HG02885 (cell line): ENCODE measurements around the gene RASGRP4.

ENCODE experiments used
- ATAC-seq: cut with Tn5 transposase; IDR thresholded peaks from one replicate; pipeline ENCODE4 v1.9.1; 2021; ENCODE audit warnings: mild to moderate bottlenecking; ENCODE audit not compliant: unreplicated experiment, poor library complexity

The RASGRP4 gene

GRCh38 chr19:38448225-38448624, 22.2 kb upstream of the RASGRP4 start:
- ATAC-seq, result no peak

- no peak for ATAC-seq
These were observed 19.3 kb upstream of the RASGRP4 start for GRCh38 chr19:38445362-38445761.

DNA sequence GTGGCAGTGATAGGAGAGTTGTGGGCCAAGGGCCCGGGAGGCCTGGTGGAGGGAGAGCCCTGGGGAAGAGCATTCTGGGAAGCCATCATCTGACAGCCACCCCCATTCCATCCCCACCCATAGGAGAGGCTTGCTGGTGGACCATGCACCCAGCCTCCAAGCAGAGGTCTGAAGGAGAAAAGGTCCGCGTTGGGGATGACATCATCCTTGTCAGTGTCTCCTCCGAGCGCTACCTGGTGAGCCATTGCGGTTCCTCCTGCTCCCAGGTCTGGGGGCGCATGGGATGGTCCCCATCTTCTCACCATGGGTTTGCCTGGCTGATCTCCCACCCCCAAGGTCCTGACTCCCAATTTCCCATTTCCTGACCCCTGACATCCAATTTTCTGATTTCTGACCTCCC, 18.0 kb upstream of the RASGRP4 start:
- no peak for ATAC-seq

GRCh38 chr19:38443458-38443999, 17.5 kb upstream of the RASGRP4 start:
- ATAC-seq, result no peak

DNA sequence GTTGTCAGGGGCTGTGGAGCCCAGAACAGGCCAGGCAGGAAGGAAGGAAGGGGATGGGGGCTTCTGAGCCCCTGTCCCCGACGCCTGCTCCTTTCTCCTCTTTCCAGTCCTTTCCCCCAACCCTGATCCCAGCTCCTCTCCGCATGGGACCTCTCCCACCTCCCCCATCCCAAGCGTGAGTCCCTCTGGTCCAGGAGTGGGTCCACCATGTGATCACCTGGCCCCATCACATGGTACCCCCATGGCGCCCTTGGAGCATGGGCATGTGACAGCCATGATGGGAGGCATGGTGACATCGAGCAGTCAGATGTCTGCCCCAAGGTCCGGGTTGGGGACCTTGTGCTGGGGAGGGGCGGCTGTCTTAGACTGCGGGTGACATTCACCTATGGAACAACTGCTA, 16.7 kb upstream of the RASGRP4 start:
- no peak for ATAC-seq

- ATAC-seq, result no peak
These were observed 15.8 kb upstream of the RASGRP4 start for GRCh38 chr19:38441657-38442348.

- ATAC-seq, result no peak
These were observed 14.6 kb upstream of the RASGRP4 start for GRCh38 chr19:38440592-38440991.

DNA sequence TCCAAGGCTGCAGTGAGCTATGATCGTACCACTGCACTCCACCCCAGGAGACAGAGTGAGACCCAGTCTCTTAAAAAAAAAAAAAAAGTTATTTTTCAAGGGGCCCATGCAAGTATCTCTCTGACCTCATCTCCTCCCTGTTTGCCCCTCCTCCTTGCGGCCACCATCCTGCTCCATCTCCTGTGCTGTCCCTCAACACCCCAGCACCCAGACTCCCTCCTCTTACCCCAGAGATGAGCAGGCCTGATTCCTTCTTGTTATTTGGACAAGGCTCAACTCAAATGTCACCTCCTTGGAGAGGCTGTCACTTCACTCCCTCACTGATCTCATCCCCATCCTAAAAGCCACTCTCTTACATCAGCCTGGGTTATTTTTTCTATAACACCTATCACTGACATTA, 11.9 kb upstream of the RASGRP4 start:
- no peak for ATAC-seq

- ATAC-seq, result no peak
These were observed 11.3 kb upstream of the RASGRP4 start for GRCh38 chr19:38437295-38437694.

DNA sequence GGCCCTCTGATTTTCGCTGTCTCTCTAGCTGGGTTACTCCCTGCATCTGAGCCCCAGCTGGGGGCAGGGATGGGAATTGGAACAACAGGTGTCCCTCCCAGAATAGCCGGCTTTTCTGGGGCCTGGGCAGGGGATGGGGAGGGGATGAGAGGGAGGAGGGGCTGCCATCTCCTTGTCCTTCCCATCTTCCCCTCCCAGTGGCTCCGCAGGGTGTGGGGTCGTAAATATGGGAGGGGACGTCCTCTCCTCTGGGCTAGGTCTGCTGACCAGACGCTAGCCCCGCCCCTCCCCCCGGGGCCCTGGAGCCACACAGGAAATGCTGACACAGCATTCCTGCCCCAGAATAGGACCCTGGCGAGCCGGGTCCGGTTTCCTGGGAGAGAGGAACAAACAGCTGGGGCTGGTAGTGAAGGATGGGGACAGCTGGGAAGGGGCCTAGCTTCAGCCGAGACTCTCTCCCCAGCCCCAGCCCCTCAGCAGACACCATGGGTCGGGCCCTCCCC, 8.6 kb upstream of the RASGRP4 start:
- ATAC-seq, result no peak

GRCh38 chr19:38433268-38433733, 7.3 kb upstream of the RASGRP4 start, which contains the start of gene RYR1:
TSS of gene RYR1 (plus strand) at chr19:38433691. CDS start at chr19:38433830, 139 bp downstream.
- ATAC-seq, result no peak

DNA sequence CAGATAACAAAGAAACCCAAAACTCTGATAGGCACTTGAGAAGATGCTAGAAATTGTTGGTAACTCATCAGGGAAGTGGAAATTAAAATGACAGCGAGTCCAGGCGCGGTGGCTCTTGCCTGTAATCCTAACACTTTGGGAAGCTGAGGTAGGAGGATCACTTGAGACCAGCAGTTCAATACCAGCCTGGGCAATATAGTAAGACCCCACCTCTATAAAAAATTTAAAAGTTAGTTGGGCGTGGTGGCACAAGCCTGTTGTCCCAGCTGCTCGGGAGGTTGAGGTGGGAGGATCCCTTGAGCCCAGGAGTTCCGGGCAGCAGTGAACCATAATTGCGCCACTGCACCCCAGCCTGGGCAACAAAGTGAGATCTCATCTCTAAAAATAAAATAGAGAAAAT, 4.9 kb upstream of the RASGRP4 start:
- no peak for ATAC-seq

- ATAC-seq, result no peak
These were observed 3.8 kb upstream of the RASGRP4 start for GRCh38 chr19:38429811-38430156.

GRCh38 chr19:38429055-38429810, 3.2 kb upstream of the RASGRP4 start:
- no peak for ATAC-seq

DNA sequence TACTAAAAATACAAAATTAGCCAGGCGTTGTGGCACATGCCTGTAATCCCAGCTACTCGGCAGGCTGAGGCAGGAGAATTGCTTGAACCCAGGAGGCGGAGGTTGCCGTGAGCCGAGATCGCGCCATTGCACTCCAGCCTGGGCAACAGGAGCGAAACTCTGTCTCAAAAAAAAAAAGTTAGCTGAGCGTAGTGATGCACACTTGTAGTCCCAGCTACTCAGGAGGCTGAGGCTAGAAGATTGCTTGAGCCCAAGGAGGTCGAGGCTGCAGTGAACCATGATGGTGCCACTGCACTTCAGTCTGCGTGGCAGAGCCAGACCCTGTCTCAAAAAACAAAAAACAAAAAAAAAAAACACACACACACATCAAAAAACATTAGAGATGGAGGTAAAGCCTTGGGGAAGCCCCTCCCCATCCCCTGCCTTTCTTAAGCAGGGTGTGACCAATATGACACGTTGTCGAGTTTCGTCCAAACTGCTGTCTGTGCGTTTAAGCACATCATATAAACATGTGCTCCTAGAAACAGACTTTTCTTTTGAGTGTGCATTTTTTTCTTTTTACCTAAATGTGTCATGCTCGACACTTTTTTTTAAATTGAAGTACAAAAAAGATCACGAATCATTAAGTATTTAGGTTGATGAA, 1.1 kb upstream of the RASGRP4 start:
- ATAC-seq, result peak; percentile 43

DNA sequence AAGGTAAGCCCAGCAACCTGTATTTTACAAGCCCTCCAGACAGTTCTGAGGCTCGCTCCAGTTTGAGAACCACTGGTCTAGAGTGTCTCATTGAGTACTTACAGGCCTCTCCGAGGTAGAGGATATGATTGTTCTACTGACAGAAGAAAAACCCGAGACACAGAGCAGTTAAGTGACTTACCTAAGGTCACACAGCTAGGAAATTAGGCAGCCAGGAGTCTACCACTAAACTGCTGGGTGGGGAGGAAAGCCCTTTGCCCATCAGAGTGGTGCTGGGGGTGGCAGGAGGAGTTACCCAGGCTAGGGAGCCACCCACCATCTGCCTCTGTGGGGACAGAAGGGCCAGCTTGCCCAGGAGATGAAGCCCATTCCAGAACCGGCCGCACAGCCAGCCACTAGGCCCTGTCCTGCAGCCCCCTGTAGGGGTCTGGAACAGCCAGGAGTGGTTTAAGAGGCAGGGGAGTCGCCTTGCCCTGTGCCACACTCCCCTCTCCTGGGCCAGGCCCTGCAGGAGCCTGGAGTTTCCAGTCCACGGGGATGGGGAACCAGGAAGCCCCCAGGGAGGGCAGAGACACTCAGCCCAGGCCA, 703 bp downstream of the RASGRP4 start:
- ATAC-seq, result no peak

- ATAC-seq, result no peak
These were observed 1.7 kb downstream of the RASGRP4 start for GRCh38 chr19:38424272-38424671.

DNA sequence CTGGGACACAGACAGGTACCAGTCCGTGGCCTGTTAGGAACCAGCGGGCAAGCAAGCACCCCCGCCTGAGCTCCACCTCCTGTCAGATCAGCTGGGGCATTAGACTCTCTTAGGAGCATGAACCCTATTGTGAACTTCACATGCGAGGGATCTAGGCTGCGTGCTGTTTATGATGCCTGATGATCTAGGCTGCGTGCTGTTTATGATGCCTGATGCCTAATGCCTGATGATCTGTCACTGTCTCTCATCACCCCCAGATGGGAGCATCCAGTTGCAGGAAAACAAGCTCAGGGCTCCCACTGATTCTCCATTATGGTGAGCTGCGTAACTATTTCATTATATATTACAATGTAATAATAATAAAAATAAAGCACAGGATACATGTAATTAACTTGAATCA, 3.6 kb downstream of the RASGRP4 start:
- ATAC-seq, result no peak

- no peak for ATAC-seq
These were observed 4.2 kb downstream of the RASGRP4 start for GRCh38 chr19:38421856-38422255.

DNA sequence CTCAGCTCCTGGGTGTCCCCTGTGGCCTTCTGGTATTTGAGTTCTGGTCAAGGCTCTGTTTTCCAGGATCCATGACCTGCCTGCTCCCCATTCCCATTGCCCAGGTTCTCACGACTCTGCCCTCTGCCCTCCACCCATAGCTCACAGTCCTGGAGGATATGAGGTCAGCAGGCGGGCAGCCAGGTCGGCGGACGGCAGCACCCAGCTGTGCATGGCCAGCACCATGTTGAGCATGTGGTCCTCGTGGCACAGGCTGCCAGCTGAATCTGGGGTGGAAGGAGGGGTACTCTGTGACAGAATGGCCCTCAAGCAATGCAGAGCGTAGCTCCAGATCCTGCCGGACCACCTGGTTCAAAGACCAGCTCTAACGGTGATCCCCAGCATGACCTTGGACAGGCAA, 5.1 kb downstream of the RASGRP4 start:
- no peak for ATAC-seq
